Right cardiac atrium (tissue), 5 donors: ENCODE results near the gene ZNF430. TPM values are rescaled to one million over a fixed set of nuclear protein-coding genes. Genes with fewer than 3 reads are reported as not detected.

Experiments used
- ATAC-seq, 2 donors: fragments of 200-7000 bp; cut with Tn5 transposase; one replicate each; pipeline versions ENCODE4 v1.8.0 to v1.9.1; 2020; ENCODE audit warnings: moderate library complexity in 2 of 2, mild to moderate bottlenecking in 1 of 2
- DNase-seq, 3 donors: peaks; one replicate each; pipeline ENCODE4 v3.0.0-alpha.2; 2020
- H3K27ac ChIP-seq: one replicate; pipeline ENCODE4 v1.5.1; 2013; ENCODE audit warnings: mild to moderate bottlenecking, low read length, control low read depth, moderate library complexity
- H3K27me3 ChIP-seq: one replicate; pipeline ENCODE4 v1.6.1; 2013; ENCODE audit not compliant: control insufficient read depth, insufficient read depth
- H3K4me1 ChIP-seq: one replicate; pipeline ENCODE4 v1.6.1; 2013; ENCODE audit warnings: low read length; ENCODE audit not compliant: control insufficient read depth, insufficient read depth
- H3K4me3 ChIP-seq: one replicate; pipeline ENCODE4 v1.5.1; 2013; ENCODE audit warnings: low read length, control low read depth
- H3K9me3 ChIP-seq: one replicate; pipeline ENCODE4 v1.6.1; 2013; ENCODE audit warnings: low read length; ENCODE audit not compliant: control insufficient read depth
- WGBS: extraction: QIAGEN DNeasy Blood & Tissue Kit; methylation state at CpG from one replicate; pipeline ENCODE4 v1.1.7; 2013; 5-methylcytosine and 5-hydroxymethylcytosine counted together
- intact Hi-C, 4 donors: fragments of 100-400 bp; cut with DNase I; formaldehyde crosslinking; loops; one replicate each; pipeline versions ENCODE4 v1.11.0 to v1.14.0; 2022 to 2023
- polyA plus RNA-seq: library from polyadenylated mRNA; stranded (reverse); fragments of 200-250 nt; gene quantifications from one replicate; pipeline ENCODE4 v1.2.3, GENCODE V29; 2013
- total RNA-seq, 4 donors: library from RNA; stranded (reverse); fragmentation: NEBNext Ultra II Directional; extraction: Animal tissue kit (Norgen Biotek cat#: 25700); gene quantifications; one replicate each; pipeline ENCODE4 v1.2.1, GENCODE V29; 2021
- donor health status: healthy with polysubstance abuse.
- donor health status: DM: no; HTN: yes; CAD: no.
- donor health status: DM: no; HTN: no; CAD: no.
- donor health status: DM: no; HTN: yes; CAD: no; lungs with severe emphysema.
- donor health status: DM: yes; HTN: yes; CAD: no.

The ZNF430 gene
- total and polyA plus RNA-seq, 5 donors: 1.4 to 7.9 (median 4.0) TPM

- Histone ChIP-seq H3K27ac (no peak overlapping the region), H3K4me1 (no peaks in the 10 kb centered on the region), H3K27me3 (no peaks in the 10 kb centered on the region), H3K4me3 (no peak overlapping the region), H3K9me3 (peaks cover 4% of the 10 kb centered on the region)
- DNase-seq (no peak), ATAC-seq (no peak)
- intact Hi-C loops: no loop called here
Measured at GRCh38 chr19:21065336-21065735, 44.9 kb downstream of the ZNF430 start.

GRCh38 chr19:21082011-21082975 lies 61.8 kb downstream of the ZNF430 start, which contains the start of gene ZNF714:
ZNF714 (plus strand) TSS chr19:21082203; CDS start chr19:21098269, 16,066 bp downstream.
- no peaks in the 10 kb centered on the region for H3K4me1 ChIP-seq
- H3K4me3 ChIP-seq: peak within 1 kb of the TSS; percentile 39
- H3K27ac ChIP-seq: no peak within 1 kb of the TSS
- H3K9me3 ChIP-seq: no peaks in the 10 kb centered on the region
- no peaks in the 10 kb centered on the region for H3K27me3 ChIP-seq
- intact Hi-C loops: no loop called here
- WGBS: 66% methylated on average over 38 of the region's 38 CpGs
- DNase-seq: peak; percentile 91 to 95 (median 93)
- ATAC-seq: peak; percentile 98 to 100

- no peak for DNase-seq
- H3K27ac ChIP-seq: no peak overlapping the region
- intact Hi-C loops: no loop called here
- ATAC-seq: no peak
- H3K27me3 ChIP-seq: no peaks in the 10 kb centered on the region
- H3K4me3 ChIP-seq: no peak overlapping the region
- WGBS: 84% methylated on average over 1 of the region's 1 CpG
- no peaks in the 10 kb centered on the region for H3K9me3 ChIP-seq
- H3K4me1 ChIP-seq: no peaks in the 10 kb centered on the region
Measured at GRCh38 chr19:21084343-21084742, 63.9 kb downstream of the ZNF430 start.

GRCh38 chr19:21087871-21088270 lies 67.4 kb downstream of the ZNF430 start:
- Histone ChIP-seq H3K4me3 (no peak overlapping the region), H3K27ac (no peak overlapping the region), H3K9me3 (no peaks in the 10 kb centered on the region), H3K4me1 (no peaks in the 10 kb centered on the region), H3K27me3 (no peaks in the 10 kb centered on the region)
- intact Hi-C loops: no loop called here
- DNase-seq (no peak), ATAC-seq (no peak)
- WGBS: 91% methylated on average over 3 of the region's 3 CpGs

- no peak for ATAC-seq
- Histone ChIP-seq H3K9me3 (no peaks in the 10 kb centered on the region), H3K27ac (no peak overlapping the region), H3K4me3 (no peak overlapping the region), H3K4me1 (no peaks in the 10 kb centered on the region), H3K27me3 (no peaks in the 10 kb centered on the region)
- DNase-seq: no peak
- intact Hi-C loops: no loop called here
Measured at GRCh38 chr19:21092109-21092508, 71.7 kb downstream of the ZNF430 start.

DNA sequence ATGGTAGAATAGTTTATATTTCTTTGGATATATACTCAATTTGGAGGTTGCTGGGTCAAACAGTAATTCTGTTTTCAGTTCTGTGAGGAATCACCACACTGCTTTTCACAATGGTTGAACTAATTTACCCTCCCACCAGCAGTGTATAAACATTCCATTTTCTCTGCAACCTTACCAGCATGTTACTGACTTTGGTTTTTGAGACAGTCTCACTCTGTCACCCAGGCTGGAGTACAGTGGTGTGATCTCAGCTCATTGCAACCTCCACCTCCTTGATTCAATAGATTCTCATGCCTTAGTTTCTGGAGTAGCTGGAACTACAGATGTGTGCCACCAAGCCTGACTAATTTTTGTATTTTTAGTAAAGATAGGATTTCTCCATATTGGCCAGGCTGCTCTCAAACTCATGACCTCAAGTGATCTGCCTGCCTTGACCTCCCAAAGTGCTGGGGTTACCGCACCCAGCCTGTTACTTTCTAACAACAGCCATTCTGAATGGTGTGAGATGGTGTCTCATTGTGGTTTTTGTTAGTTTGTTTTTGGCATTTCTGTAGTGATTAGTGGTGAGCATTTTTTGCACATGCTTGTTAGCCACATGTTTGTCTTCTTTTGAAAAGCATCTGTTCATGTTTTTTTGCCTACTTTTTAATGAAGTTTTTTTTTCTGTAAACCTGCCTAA lies 74.0 kb downstream of the ZNF430 start:
- no peak for ATAC-seq
- no peak for DNase-seq
- Histone ChIP-seq H3K4me1 (no peaks in the 10 kb centered on the region), H3K27ac (no peak overlapping the region), H3K4me3 (no peak overlapping the region), H3K27me3 (no peaks in the 10 kb centered on the region), H3K9me3 (no peaks in the 10 kb centered on the region)
- intact Hi-C loops: no loop called here
- WGBS: 96% methylated on average over 1 of the region's 1 CpG

DNA sequence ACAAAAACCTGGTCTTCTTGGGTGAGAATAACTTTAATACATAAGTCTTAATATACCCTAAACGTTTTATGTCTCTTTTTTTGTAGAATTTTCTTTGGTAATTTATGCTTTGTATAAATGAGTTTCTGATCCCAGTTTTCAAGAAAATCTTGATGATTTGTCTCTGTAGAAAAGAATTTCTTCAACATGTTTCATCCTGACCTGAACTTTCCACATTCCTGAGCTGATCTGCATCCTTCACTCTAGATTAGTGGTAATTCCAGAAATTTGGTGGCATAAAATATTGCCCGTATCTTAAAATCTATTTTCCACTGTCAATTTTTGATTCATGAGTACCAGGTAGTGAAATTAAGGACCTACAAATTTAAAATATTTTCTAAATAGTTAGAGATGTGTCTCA lies 77.8 kb downstream of the ZNF430 start:
- ATAC-seq: no peak
- DNase-seq: no peak
- H3K4me1 ChIP-seq: no peaks in the 10 kb centered on the region
- no peak overlapping the region for H3K4me3 ChIP-seq
- intact Hi-C loops: no loop called here
- WGBS: 92% methylated on average over 2 of the region's 2 CpGs
- no peaks in the 10 kb centered on the region for H3K9me3 ChIP-seq
- no peaks in the 10 kb centered on the region for H3K27me3 ChIP-seq
- H3K27ac ChIP-seq: no peak overlapping the region

DNA sequence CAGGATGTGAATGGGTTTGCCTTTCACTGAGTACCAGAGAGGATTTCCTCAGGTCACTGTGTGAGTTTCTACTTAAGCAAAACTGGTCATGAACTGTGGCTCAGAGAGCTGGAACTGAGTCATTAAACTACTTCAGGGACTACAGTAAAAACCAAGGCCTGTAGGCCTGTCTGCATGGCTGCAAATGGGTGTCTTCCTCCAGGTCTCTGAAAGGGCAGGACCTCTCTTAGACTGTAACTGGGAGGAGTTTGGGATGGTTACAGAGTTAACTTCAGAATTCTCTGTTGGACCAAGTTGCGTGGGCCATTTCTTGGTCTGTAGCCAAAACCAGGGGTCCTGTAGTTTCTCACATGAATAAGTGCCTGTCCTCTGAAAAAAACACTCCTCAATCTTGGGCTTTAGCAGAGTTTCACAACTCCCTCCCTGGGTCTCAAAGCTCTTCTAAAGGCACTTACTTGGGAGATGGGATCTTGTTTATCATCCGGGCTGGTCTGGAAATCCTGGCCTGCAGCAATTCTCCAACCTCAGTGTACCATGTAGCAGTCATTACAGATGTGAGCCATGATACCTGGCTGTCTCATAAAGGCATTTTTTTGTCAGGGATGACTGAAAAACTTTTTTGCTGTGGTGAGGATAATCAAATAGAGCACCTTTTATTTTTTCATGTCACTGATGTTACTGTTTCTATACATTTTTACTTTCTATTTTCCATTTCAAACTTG lies 81.2 kb downstream of the ZNF430 start:
- DNase-seq: no peak
- ATAC-seq: no peak
- Histone ChIP-seq H3K9me3 (no peaks in the 10 kb centered on the region), H3K4me1 (no peaks in the 10 kb centered on the region), H3K4me3 (no peak overlapping the region), H3K27ac (no peak overlapping the region), H3K27me3 (no peaks in the 10 kb centered on the region)
- intact Hi-C loops: no loop called here
- 79% methylated on average over 2 of the region's 2 CpGs for WGBS

GRCh38 chr19:21109116-21109515 lies 88.7 kb downstream of the ZNF430 start:
- Histone ChIP-seq H3K4me3 (no peak overlapping the region), H3K4me1 (no peaks in the 10 kb centered on the region), H3K9me3 (no peaks in the 10 kb centered on the region), H3K27me3 (no peaks in the 10 kb centered on the region), H3K27ac (no peak overlapping the region)
- no peak for ATAC-seq
- intact Hi-C loops: no loop called here
- DNase-seq: no peak
